GM18505 (cell line): ENCODE data around the gene DDX1.

Experiments
- ATAC-seq: cut with Tn5 transposase; IDR thresholded peaks from one replicate; pipeline ENCODE4 v1.9.1; 2021; ENCODE audit not compliant: unreplicated experiment
- POLR2A ChIP-seq: IDR thresholded peaks from 4 replicates; pipeline ENCODE4 v1.6.1; 2011; ENCODE audit warnings: borderline replicate concordance; ENCODE audit not compliant: insufficient read depth, insufficient read length; ENCODE audit errors: extremely low read depth

Gene DDX1

GRCh38 chr2:15595342-15595905, 3.8 kb downstream of the DDX1 start:
- TF ChIP-seq POLR2A, result no peak
- ATAC-seq, result no peak

GRCh38 chr2:15595936-15596335, 4.3 kb downstream of the DDX1 start:
- TF ChIP-seq POLR2A, result no peak
- no peak for ATAC-seq

GRCh38 chr2:15596350-15596749, 4.7 kb downstream of the DDX1 start:
- no peak for TF ChIP-seq POLR2A
- no peak for ATAC-seq

- no peak for ATAC-seq
- TF ChIP-seq POLR2A, result no peak
Observed at GRCh38 chr2:15596968-15597367, 5.3 kb downstream of the DDX1 start.

- TF ChIP-seq POLR2A, result no peak
- no peak for ATAC-seq
Observed at GRCh38 chr2:15599994-15600393, 8.3 kb downstream of the DDX1 start.

DNA sequence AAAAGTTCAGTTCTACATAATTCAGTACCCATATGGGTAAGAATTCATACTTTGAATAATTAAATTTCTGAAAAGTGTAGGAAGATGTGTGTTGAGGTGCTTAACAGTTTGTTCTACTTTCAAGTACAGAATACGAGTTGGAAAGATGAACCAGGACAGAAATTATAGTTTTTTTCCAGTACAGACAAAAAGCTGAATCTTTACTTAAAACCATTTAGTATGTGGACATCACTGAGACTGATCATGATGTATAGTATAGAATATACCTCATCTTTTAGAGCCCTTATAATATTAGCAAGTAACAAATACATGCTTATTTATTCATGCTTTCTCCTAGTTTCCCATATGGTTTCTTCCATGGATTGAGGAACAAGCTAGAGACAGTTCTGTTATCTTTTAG, 10.0 kb downstream of the DDX1 start:
- TF ChIP-seq POLR2A, result no peak

DNA sequence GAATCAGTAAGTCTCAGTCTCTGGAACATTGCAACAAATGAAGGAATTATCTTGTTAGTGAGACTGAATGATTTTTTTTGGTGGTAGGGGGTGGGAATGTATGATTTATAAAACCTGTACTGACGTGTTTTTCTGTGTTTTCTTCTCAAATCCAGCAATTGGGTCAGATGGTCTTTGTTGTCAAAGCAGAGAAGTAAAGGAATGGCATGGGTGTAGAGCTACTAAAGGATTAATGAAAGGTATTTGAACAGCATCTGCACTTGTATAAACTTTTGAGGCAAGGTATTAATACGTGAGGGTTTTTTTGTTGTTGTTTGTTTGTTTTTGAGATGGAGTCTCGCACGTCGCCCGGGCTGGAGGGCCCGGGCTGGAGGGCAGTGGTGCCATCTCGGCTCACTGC, 10.7 kb downstream of the DDX1 start:
- no peak for ATAC-seq

More for the DNA sequence above, 10.0 kb downstream of the DDX1 start:
- ATAC-seq, result no peak

DNA sequence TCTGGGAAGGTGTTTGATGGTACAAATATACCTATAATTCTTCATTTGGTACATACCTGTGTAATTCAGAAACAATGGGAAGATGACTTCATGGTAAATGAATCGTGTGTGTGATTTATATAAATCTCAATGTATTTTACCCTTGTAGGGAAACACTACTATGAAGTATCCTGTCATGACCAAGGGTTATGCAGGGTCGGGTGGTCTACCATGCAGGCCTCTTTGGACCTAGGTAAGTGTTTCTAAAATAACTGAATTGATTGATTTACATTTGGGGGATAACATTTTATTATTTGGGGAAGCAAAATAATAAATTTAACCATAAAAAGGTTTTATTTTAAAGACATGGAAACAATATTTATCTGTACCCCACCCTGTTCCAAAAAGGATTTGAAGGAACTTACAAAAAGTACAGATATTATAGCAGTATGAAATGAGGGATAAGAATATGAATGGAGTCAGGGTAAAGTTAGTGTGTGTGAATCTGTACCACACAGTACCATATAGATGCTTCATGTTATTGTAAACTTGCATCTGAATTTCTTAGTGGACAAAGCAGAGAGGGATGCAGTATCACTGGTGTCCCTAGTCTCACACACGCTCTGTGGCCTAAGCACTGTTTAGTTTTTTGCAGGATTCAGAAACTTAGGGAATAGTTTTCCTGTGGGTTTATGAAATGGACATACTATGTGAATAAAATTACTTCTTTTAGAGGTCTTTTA, 11.5 kb downstream of the DDX1 start:
- no peak for TF ChIP-seq POLR2A
- no peak for ATAC-seq

More for the DNA sequence above, 10.7 kb downstream of the DDX1 start:
- no peak for TF ChIP-seq POLR2A

DNA sequence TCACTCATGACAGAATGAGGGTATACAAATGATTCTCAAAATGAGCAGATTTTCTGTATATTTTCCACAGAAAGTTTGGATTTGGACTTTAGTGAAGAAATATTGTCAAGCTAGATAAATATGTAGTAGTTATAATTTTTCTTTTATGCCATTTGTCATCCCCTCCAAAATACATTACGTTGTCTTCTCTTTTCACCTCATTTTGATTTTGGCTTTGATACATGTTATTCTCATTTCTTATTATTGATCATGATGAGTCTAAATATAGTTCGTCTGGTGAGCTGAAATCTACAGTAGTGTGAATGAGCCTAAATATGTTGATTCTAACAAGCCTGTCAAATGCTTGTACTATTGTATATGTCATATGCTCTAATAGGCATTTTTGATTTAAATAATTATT, 12.3 kb downstream of the DDX1 start:
- no peak for TF ChIP-seq POLR2A
- ATAC-seq, result no peak

DNA sequence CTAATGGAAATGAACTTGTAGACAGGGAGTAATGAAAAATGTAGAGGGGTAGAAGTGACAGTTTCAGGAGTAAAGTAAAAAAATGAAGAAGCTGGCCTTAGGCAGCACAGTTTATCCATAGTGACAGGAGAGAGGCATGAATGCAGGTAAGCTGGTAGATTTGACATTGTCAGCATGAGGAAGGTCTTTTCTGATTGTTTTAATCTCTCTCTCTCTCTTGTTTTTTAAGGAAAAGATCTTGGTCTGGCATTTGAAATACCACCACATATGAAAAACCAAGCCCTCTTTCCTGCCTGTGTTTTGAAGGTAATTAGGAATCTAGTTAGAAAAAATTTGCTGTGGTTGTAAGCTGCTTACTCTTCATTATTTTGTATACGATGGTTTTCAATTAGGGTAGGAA, 14.1 kb downstream of the DDX1 start:
- ATAC-seq, result no peak
- TF ChIP-seq POLR2A, result no peak

GRCh38 chr2:15606481-15607441, 15.1 kb downstream of the DDX1 start:
- ATAC-seq, result no peak
- TF ChIP-seq POLR2A, result no peak

DNA sequence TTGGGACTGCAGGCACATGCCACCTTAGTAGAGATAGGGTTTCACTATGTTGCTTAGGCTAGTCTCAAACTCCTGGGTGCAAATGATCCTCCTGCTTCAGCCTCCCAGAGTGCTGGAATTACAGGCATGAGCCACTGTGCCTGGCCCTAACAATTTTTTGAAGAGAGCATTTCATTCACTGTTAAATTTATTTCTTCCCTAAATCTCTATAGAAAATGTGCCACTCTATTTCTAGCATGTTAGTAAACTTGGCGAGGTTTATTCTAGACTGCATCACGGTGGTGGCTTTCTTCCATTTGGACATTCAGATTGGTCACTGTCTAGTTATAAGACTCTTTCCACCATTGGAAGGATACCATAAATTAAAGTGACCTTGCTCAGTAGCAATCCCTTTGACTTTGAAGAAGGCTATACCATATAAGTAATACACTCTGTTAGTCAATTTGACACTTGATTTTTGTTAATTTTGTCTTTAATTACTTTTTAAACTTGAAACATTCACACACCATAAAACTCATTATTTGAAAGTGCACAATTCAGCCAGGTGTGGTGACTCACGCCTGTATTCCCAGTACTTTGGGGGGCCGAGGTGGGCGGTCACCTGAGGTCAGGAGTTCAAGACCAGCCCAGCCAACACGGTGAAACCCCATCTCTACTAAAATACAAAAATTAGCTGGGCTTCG, 16.2 kb downstream of the DDX1 start:
- TF ChIP-seq POLR2A, result no peak
- no peak for ATAC-seq

DNA sequence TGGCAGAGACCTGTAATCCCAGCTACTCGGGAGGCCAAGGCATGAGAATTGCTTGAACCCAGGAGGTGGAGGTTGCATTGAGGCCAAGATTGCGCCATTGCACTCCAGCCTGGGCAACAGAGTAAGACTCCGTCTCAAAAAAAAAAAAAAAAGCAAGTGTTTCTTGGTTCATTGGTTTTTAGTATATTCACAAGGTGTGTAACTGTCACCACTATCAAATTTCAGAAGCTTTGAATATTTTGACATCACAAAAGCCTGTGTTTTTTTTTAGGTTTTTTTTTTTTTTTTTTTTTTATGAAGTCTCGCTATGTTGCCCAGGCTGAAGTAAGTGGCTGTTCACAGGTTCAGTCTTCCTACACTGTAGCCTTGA, 16.7 kb downstream of the DDX1 start:
- TF ChIP-seq POLR2A, result no peak
- no peak for ATAC-seq
